Transverse colon (tissue), 4 donors: Measurements from ENCODE around the gene TNC. TPM values are rescaled to one million over a fixed set of nuclear protein-coding genes. Genes with fewer than 3 reads are reported as not detected.

ENCODE experiments used
- DNase-seq: peaks from one replicate; pipeline ENCODE4 v3.0.0-alpha.2; 2019
- H3K27ac ChIP-seq, 4 donors: fragments of 200-600 bp; sonication (generic); 2 replicates each; pipeline ENCODE4 v1.5.1; 2016 to 2018; ENCODE audit warnings: inconsistent platforms in 4 of 4
- H3K27me3 ChIP-seq: fragments of 200-600 bp; sonication (generic); 2 replicates; pipeline ENCODE4 v1.5.1; 2017; ENCODE audit warnings: inconsistent platforms
- H3K36me3 ChIP-seq, 4 donors: fragments of 200-600 bp; sonication (generic); 2 replicates each; pipeline ENCODE4 v1.5.1; 2017 to 2019; ENCODE audit warnings: inconsistent platforms in 4 of 4
- H3K4me1 ChIP-seq, 4 donors: fragments of 200-600 bp; sonication (generic); 2 replicates each; pipeline ENCODE4 v1.5.1; 2017 to 2020; ENCODE audit warnings: inconsistent platforms in 4 of 4
- H3K4me3 ChIP-seq, 4 donors: fragments of 200-600 bp; sonication (generic); 1 replicate in 1 of 4; 2 replicates in 3 of 4; pipeline versions ENCODE4 v1.5.1 to v1.6.1; 2017 to 2019; ENCODE audit warnings: inconsistent platforms in 4 of 4
- H3K9me3 ChIP-seq, 2 donors: fragments of 200-600 bp; sonication (generic); 2 replicates each; pipeline ENCODE4 v1.5.1; 2017 to 2019; ENCODE audit warnings: inconsistent platforms in 2 of 2
- EP300 ChIP-seq: sonication (generic); formaldehyde crosslinking; IDR thresholded peaks from one replicate; pipeline ENCODE4 v1.6.1; 2017; ENCODE audit warnings: antibody characterized with exemption, low read depth
- POLR2A ChIP-seq: fragments of 450-650 bp; IDR thresholded peaks from one replicate; pipeline ENCODE4 v1.6.1; 2016; ENCODE audit warnings: antibody characterized with exemption, mild to moderate bottlenecking, moderate library complexity
- POLR2AphosphoS5 ChIP-seq, 3 donors: sonication (generic); formaldehyde crosslinking; IDR thresholded peaks; one replicate each; pipeline ENCODE4 v1.6.1; 2016; ENCODE audit warnings: antibody characterized with exemption in 3 of 3
- WGBS, 2 donors: methylation state at CpG; one replicate each; pipeline ENCODE4 v1.1.5; 2018; ENCODE audit warnings: low coverage in 1 of 2; 5-methylcytosine and 5-hydroxymethylcytosine counted together
- in situ Hi-C, 4 donors: fragments of 200-750 bp; cut with MboI; loops; one replicate each; pipeline versions ENCODE4 v1.15.0 to v1.15.1; 2017; ENCODE audit warnings: low sequenced_read_pairs in 3 of 4, low pct_ligation_motif_present in 1 of 4, low pct_unique_long_range_greater_than_20kb in 1 of 4
- intact Hi-C: fragments of 100-400 bp; cut with DNase I; formaldehyde crosslinking; loops from one replicate; pipeline ENCODE4 v1.15.1; 2023; ENCODE audit warnings: low total_unique reads
- total RNA-seq, 4 donors: library from RNA; depleted of rRNA; stranded (reverse); fragments of >200 nt; gene quantifications; one replicate each; pipeline ENCODE4 v1.1.0, GENCODE V29; 2016
- TF ChIP-seq, protein P1 (sequence below), 5 experiments: fragments of 200-600 bp in 3 of 5; fragments of 450-650 bp in 2 of 5; sonication (generic) in 3 of 5; IDR thresholded peaks; 1 replicate in 2 of 5; 2 replicates in 3 of 5; pipeline ENCODE4 v1.5.1; 2016 to 2017; ENCODE audit warnings: antibody characterized with exemption in 5 of 5, inconsistent platforms in 3 of 5, mild to moderate bottlenecking in 2 of 5, moderate library complexity in 1 of 5

Gene TNC
- total RNA-seq, 4 donors from 2014 or later = 29.4 to 316 (median 61.9) TPM

DNA sequence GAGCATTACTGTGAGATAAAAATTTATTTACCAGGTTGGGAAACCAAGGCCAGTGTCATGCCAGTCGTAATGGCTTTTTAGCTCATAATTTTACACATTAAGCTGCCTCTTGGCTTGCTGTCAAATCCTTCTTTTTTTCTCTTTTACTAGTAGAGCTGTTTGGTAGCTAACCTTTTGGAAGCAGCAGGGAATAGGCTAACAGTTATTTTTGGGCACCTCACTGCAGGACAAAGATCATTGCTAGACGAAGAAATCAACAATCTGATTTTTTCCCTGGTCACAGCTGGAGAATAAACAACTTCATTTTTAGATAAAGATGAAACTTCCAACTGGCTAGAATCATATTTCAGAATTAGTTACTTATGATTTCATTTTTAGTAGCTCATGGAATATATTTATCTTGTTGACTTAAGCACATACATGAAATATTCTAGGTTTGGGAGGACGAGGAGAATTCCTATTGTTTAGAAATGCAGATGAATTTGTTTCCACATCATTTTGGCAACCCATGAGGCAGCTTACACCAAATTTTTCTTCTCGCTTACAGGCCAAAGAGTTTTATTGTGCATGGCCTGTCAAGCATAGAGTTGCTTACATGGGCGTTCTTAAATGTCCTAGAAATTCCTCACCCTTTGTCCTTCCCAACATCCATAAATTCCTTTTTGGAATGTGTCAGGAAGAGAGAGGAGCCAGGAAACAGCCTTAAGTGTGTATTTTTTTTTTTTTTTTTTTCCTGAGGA lies 19.6 kb downstream of the TNC start:
- Histone ChIP-seq H3K4me3 (no peak overlapping the region), H3K4me1 (peaks cover 0 to 13% (median 0%) of the 10 kb centered on the region in 4 donors), H3K36me3 (no peaks in the 10 kb centered on the region), H3K9me3 (no peaks in the 10 kb centered on the region), H3K27ac (peak overlapping the region; percentile 58 to 76 (median 69)), H3K27me3 (no peaks in the 10 kb centered on the region)
- intact Hi-C loops (no loop called here), in situ Hi-C loops (no loop called here)
- no peak for DNase-seq
- whole genome bisulfite sequencing, 2 donors = 48 to 51% methylated on average over 4 to 5 of the region's 5 CpGs
- TF ChIP-seq, protein P1, sequence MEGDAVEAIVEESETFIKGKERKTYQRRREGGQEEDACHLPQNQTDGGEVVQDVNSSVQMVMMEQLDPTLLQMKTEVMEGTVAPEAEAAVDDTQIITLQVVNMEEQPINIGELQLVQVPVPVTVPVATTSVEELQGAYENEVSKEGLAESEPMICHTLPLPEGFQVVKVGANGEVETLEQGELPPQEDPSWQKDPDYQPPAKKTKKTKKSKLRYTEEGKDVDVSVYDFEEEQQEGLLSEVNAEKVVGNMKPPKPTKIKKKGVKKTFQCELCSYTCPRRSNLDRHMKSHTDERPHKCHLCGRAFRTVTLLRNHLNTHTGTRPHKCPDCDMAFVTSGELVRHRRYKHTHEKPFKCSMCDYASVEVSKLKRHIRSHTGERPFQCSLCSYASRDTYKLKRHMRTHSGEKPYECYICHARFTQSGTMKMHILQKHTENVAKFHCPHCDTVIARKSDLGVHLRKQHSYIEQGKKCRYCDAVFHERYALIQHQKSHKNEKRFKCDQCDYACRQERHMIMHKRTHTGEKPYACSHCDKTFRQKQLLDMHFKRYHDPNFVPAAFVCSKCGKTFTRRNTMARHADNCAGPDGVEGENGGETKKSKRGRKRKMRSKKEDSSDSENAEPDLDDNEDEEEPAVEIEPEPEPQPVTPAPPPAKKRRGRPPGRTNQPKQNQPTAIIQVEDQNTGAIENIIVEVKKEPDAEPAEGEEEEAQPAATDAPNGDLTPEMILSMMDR (IDR thresholded peaks at IDR 0.05) = no peak
- no peak for TF ChIP-seq POLR2A
- TF ChIP-seq EP300 = no peak
- TF ChIP-seq POLR2AphosphoS5 (IDR thresholded peaks at IDR 0.05) = peak; percentile 54 to 76 (median 74)

DNA sequence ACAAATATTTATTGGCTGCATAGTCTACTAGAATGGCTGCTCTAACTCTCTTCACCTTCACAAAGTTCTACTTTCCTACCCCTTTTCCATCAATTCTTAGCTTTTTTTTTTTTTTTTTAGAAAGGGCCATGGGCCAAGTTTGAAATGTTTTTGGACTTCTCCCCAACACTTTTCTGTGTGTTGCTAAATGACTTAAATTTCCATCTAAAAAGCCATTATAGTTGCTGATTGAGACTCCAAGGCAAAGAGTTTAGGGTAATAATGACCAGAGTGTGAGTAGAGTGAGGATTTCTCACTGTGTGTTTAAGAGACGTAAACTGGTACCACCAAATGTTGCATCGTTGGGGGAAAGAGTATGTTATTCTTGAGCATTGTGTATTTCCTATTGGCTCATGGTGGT lies 24.4 kb downstream of the TNC start:
- Histone ChIP-seq H3K27me3 (no peaks in the 10 kb centered on the region), H3K27ac (peak overlapping the region in 2 of 4 donors; percentile 36 to 44), H3K4me1 (peaks cover 0 to 6% (median 0%) of the 10 kb centered on the region in 4 donors), H3K4me3 (no peak overlapping the region), H3K36me3 (no peaks in the 10 kb centered on the region), H3K9me3 (no peaks in the 10 kb centered on the region)
- TF ChIP-seq, protein P1 (IDR thresholded peaks at IDR 0.05) = no peak
- TF ChIP-seq POLR2A = no peak
- no peak for TF ChIP-seq POLR2AphosphoS5 (IDR thresholded peaks at IDR 0.05)
- TF ChIP-seq EP300 = no peak
- intact Hi-C loops = no loop called here
- in situ Hi-C loops = no loop called here
- no peak for DNase-seq
- WGBS, 2 donors = 89 to 92% methylated on average over 2 of the region's 2 CpGs

DNA sequence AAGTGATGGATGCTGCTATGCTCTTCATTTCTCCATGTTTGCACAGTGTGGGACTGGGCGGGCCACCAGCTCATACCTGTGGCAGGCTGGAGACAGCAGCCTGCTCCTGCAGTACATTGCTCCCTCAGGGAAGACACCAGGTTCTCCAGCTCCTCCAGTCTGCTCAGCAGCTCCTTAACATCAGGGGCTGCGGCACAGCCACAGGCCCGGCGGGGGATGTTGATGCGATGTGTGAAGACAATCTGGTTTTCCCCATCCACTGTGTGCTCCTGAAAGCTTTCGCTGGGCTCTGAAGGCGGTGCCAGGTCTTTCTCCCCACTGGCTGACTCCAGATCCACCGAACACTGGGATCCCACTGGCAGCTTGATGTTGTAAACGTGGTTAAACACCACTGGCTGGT lies 27.5 kb downstream of the TNC start:
- TF ChIP-seq POLR2AphosphoS5 (IDR thresholded peaks at IDR 0.05) = peak in 1 of 3 donors; percentile 54
- TF ChIP-seq EP300 = no peak
- 83 to 86% methylated on average over 1 to 5 of the region's 9 CpGs for WGBS, 2 donors

DNA sequence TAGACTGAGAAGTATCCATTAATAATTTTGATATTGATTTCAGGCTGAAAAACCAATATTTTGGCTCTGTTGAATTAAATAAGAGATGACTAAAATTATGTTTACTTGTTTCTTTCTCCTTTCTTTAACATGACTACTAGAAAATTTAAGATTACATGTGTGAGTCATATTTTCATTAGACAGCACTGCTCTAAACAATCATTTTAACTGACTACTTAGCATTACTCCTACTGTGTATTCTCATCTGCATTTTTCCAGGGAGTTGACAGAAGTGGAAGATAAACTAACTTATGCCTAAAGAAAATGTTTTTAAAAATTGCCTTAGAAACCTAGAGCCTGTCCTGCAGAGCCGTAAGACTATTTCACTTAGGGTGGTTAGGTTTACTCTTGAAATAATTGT lies 29.1 kb downstream of the TNC start:
- TF ChIP-seq POLR2AphosphoS5 (IDR thresholded peaks at IDR 0.05) (no peak), POLR2A (no peak), EP300 (no peak)
- TF ChIP-seq, protein P1 (IDR thresholded peaks at IDR 0.05) = no peak
- peak overlapping the region in 2 of 4 donors; percentile 45 to 52 for H3K27ac ChIP-seq
- no peak overlapping the region for H3K4me3 ChIP-seq
- 75 to 100% methylated on average over 1 of the region's 1 CpG for WGBS, 2 donors
- intact Hi-C loops (no loop called here), in situ Hi-C loops (no loop called here)
- no peaks in the 10 kb centered on the region for H3K27me3 ChIP-seq
- H3K36me3 ChIP-seq = no peaks in the 10 kb centered on the region
- H3K9me3 ChIP-seq = no peaks in the 10 kb centered on the region
- H3K4me1 ChIP-seq = no peaks in the 10 kb centered on the region
- DNase-seq = no peak

More for the DNA sequence above, 27.5 kb downstream of the TNC start:
- Histone ChIP-seq H3K9me3 (no peaks in the 10 kb centered on the region), H3K4me1 (no peaks in the 10 kb centered on the region), H3K36me3 (no peaks in the 10 kb centered on the region), H3K27ac (peak overlapping the region in 2 of 4 donors; percentile 26 to 49), H3K27me3 (no peaks in the 10 kb centered on the region), H3K4me3 (no peak overlapping the region)
- in situ Hi-C loops = no loop called here
- DNase-seq = no peak
- intact Hi-C loops = no loop called here
